NK-92 treated with Interleukin-12 subunit alpha and Interleukin-12 subunit beta, amount 100 ng/mL, for 24 hours (cell line): ENCODE measurements around the gene TCEANC2.
"Not testable (repeated sequence)": the region's sequence is repeated elsewhere in the genome, so short reads cannot be mapped to it uniquely, and the experiment has no call there.

Experiments
- DNase-seq: peaks from one replicate; lab custom pipeline; 2025; lab: John Stamatoyannopoulos, UW

The TCEANC2 gene

GRCh38 chr1:54052934-54053744 is at the start of gene TCEANC2, which contains the start of gene TMEM59:
Gene TCEANC2, plus strand, starts transcription at chr1:54053608. Its CDS starts 815 bp downstream, at chr1:54054423.
Gene TMEM59, minus strand, starts transcription at chr1:54053204. Its CDS starts 16 bp downstream, at chr1:54053188.
- peak; percentile 97 for DNase-seq

DNA sequence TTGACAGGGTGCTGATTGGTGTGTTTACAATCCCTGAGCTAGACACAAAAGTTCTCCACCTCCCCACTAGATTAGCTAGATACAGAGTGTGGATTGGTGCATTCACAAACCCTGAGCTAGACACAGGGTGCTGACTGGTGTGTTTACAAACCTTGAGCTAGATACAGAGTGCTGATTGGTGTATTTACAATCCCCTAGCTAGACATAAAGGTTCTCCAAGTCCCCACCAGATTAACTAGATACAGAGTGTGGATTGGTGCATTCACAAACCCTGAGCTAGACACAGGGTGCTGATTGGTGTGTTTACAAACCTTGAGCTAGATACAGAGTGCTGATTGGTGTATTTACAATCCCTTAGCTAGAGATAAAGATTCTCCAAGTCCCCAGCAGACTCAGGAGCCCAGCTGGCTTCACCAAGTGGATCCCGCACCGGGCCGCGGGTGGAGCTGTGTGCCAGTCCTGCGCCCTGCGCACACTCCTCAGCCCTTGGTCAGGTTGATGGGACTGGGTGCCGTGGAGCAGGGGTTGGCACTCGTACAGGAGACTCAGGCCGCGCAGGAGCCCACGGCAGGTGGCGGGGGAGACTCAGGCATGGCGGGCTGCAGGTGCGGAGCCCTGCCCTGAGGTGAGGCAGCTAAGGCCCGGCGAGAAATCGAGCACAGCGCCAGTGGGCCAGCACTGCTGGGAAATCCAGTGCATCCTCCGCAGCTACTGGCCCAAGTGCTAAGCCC is 49.5 kb upstream of the TCEANC2 start:
- DNase-seq: not testable (repeated sequence)

DNA sequence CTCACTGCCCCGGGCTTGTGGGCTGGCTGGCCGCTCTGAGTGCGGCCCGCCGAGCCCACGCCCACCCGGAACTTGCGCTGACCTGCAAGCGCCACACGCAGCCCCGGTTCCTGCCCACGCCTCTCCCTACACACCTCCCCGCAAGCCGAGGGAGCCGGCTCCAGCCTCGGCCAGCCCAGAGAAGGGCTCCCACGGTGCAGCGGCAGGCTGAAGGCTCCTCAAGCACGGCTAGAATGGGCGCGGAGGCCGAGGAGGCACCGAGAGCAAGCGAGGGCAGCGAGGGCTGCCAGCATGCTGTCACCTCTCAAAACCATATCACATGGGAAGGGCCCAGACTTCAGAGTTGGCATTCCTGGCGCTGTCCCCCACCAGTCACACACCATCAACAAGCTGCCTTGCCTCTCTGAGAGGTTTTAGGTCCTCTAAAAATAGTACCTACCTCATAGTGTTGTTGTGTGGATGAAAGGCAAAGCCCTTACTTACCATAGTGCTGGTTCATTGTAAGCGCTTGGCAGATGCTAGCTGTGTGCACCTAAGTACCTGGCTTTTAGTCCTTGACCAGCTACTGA is 48.8 kb upstream of the TCEANC2 start:
- no peak for DNase-seq

GRCh38 chr1:54006508-54006907 is 46.9 kb upstream of the TCEANC2 start:
- DNase-seq: no peak

- no peak for DNase-seq
Observed at GRCh38 chr1:54007613-54008012, 45.8 kb upstream of the TCEANC2 start.

DNA sequence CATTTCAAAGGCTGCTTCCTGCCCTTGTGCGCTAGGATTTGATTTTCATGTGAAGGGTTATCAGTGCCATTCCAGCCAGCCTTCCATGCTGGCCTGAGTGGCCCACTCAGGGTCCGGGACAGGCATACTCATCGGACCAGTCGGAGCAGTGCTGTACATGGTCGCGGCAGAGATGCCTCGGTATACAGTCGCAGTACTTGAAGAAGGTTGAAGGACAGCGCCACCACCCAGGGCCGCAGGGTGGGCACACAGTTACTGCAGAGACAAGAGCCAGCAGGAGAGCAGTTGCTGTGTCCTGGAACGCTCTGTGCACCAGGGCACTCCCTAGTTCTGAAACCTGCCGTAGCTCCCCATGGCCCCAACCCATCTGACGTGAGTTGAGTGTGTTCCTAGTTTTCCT is 44.5 kb upstream of the TCEANC2 start:
- DNase-seq: no peak

- no peak for DNase-seq
Observed at GRCh38 chr1:54009406-54009805, 44.0 kb upstream of the TCEANC2 start.

GRCh38 chr1:54010415-54011117 is 42.8 kb upstream of the TCEANC2 start:
- no peak for DNase-seq

GRCh38 chr1:54011316-54012007 is 41.9 kb upstream of the TCEANC2 start:
- DNase-seq: no peak

DNA sequence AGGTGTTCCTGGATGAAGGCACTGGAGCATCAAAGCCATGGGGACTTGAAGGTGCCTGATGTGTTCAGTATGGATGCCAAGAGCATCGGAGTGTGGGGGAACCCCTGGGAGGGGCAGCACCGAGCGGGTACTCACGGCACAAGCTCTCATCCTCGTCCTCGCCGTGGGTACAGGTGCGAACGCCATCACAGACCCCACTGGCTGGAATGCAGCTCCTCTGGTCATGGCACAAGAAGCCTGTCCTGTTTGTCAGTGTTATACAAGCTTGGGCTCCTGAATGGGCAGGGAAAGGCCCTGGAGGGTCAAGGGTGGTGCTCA is 41.4 kb upstream of the TCEANC2 start:
- DNase-seq: no peak

GRCh38 chr1:54012863-54013262 is 40.5 kb upstream of the TCEANC2 start:
- DNase-seq: no peak

GRCh38 chr1:54013393-54014008 is 39.9 kb upstream of the TCEANC2 start:
- no peak for DNase-seq

- DNase-seq: no peak
Observed at GRCh38 chr1:54014009-54014629, 39.3 kb upstream of the TCEANC2 start.

- DNase-seq: no peak
Observed at GRCh38 chr1:54016343-54017282, 36.8 kb upstream of the TCEANC2 start.

- DNase-seq: no peak
Observed at GRCh38 chr1:54017979-54018378, 35.4 kb upstream of the TCEANC2 start, which contains the start of gene LDLRAD1. Gene LDLRAD1, minus strand, starts transcription at chr1:54018186. Its CDS starts 74 bp downstream, at chr1:54018112.

GRCh38 chr1:54018635-54019034 is 34.8 kb upstream of the TCEANC2 start:
- no peak for DNase-seq

DNA sequence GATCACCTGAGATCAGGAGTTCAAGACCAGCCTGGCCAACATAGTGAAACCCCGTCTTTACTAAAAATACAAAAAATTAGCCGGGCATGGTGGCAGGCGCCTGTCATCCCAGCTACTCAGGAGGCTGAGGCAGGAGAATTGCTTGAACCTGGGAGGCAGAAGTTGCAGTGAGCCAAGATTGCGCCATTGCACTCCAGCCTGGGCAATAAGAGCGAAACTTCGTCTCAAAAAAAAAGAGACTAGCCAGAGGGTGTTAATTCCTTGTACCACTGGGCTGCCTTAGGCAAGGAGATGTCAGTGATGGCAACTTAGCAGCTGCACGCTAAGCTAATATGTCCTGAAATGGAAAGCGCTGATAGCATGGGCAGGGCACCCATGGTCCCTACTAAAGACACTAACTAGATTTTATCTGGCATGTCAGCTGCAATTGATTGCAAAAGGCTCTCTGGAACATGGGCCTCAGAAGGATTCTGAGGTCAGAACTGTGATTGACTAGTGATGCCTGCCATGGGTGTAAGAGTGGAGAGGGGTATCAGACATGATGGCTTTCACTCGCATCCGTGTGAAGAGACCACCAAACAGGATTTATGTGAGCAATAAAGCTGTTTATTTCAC is 33.7 kb upstream of the TCEANC2 start:
- not testable (repeated sequence) for DNase-seq

- DNase-seq: no peak
Observed at GRCh38 chr1:54024358-54024757, 29.1 kb upstream of the TCEANC2 start.

GRCh38 chr1:54024811-54025210 is 28.6 kb upstream of the TCEANC2 start:
- DNase-seq: not testable (repeated sequence)
